AG04449 (cell line): ENCODE data around the gene CREG2.

Experiments
- CTCF ChIA-PET: fragments of 350-600 bp; formaldehyde crosslinking; extraction: SDS; loops from one replicate; lab custom pipeline; 2021; ENCODE audit warnings: antibody characterized with exemption; lab: Yijun Ruan, JAX
- POLR2A ChIA-PET: fragments of 400-600, 350-600 bp; formaldehyde crosslinking; extraction: SDS; loops from one replicate; lab custom pipeline; 2020; ENCODE audit warnings: antibody characterized with exemption, inconsistent platforms; lab: Yijun Ruan, JAX
- DNase-seq: peaks from one replicate; pipeline ENCODE4 v3.0.0-alpha.2; 2010; ENCODE audit warnings: low read depth, low spot score
- H3K4me3 ChIP-seq: 2 replicates; pipeline ENCODE4 v1.5.1; 2011; ENCODE audit warnings: low read depth, mild to moderate bottlenecking, control low read depth, low read length
- CTCF ChIP-seq: IDR thresholded peaks from one replicate; pipeline ENCODE4 v1.5.1; 2011; ENCODE audit warnings: mild to moderate bottlenecking, moderate library complexity, low read length, control low read depth, inconsistent platforms; ENCODE audit not compliant: insufficient read depth; ENCODE audit errors: missing control alignments

Gene CREG2

DNA sequence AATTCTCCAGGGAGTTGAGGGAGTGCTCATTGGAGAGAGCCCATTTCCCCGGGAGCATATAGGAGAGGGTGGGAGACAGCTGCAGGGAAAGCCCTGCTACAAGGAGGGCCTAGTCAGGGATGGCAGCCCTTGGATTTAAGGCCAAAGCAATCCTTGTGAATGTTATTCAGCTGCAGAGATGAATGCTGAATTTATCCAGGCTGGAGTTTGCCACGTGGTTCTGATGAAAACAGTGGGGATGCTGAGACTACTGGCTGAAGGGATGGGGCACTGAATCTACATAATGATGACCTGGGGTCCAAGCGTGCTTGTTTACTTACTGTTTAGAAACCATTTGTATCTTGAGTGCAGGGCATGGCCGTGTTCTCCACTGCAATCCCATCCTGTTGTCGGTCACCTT lies 43.2 kb downstream of the CREG2 start:
- ChIA-PET POLR2A (no interaction called here), CTCF (interaction anchor here (0.6 to 1.7 kb wide), 3 partner anchors 9 to 896 kb away, joined by 3 to 5 read pairs (median 3); no protein-coding TSS in a partner anchor)
- H3K4me3 ChIP-seq: no peak overlapping the region
- DNase-seq: no peak
- TF ChIP-seq CTCF: no peak

DNA sequence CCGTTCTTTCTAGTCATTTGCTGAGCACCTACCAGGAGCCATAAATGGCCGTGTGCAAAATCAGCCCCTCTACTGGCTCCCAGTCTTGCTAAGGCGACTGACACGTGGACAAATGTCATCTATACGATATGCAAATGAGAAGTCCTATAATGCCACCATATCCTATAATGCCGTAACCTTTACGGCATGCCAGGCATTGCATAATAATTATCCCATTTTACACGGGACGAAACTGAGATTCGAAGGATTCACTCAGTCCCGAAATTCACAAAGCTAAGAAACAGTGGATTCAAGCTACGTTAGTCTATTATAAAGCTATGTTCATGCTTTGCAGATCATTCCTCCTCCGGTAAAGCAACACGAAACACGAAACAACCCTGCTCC lies 44.7 kb downstream of the CREG2 start:
- no peak for TF ChIP-seq CTCF
- H3K4me3 ChIP-seq: peak overlapping the region; percentile 39
- CTCF ChIA-PET: interaction anchor here (0.6 to 9.1 kb wide), 55 partner anchors 10 to 1105 kb away, joined by 3 to 102 read pairs (median 4); partner anchors contain the start of genes CREG2 and RNF149
- POLR2A ChIA-PET: interaction anchor here (1.2 kb wide), 1 partner anchor 34 kb away, joined by 3 read pairs; the partner anchor contains the start of gene RNF149
- no peak for DNase-seq

DNA sequence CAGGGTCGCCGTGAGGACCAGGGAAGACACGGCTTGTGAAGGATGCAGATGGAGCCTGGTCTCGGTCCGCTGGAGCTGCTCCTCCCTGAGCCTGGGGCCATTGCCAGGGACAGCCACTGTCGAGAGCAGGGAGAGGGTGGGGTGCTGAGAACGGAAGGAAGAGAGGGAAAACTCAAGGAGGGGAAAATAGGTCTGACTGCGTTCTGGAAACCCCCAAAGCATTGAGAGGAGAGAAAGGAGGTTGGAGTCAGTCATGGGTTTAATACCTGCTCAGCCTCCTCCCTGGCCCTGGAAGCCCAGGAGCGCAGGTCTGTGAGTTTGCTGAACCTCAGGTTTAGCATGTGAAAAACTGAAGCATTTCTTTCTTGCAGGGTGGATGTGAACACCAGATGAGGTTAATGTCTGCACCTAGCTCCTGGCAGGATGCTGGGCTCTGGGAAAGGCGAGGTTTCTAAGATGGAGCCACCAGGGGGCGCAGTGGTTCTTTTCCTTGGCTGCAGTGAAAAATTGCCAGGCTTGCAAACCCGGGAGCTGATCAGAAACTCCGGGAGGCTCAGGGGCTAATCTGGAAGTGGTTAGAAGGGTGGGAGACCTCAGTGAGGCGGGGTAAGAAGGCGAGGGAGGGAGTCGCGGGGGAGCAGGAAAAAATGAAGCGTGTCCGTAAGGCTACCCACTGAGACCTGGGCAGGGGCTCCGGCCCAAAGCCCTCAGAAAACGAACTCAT lies 45.2 kb downstream of the CREG2 start:
- H3K4me3 ChIP-seq: peak overlapping the region; percentile 39
- CTCF ChIA-PET: interaction anchor here (0.6 to 9.1 kb wide), 60 partner anchors 10 to 1106 kb away, joined by 3 to 102 read pairs (median 4); partner anchors contain the start of genes CREG2 and RNF149
- POLR2A ChIA-PET: interaction anchor here (1.2 kb wide), 1 partner anchor 34 kb away, joined by 3 read pairs; the partner anchor contains the start of gene RNF149
- peak; percentile 81 for TF ChIP-seq CTCF
- DNase-seq: no peak

DNA sequence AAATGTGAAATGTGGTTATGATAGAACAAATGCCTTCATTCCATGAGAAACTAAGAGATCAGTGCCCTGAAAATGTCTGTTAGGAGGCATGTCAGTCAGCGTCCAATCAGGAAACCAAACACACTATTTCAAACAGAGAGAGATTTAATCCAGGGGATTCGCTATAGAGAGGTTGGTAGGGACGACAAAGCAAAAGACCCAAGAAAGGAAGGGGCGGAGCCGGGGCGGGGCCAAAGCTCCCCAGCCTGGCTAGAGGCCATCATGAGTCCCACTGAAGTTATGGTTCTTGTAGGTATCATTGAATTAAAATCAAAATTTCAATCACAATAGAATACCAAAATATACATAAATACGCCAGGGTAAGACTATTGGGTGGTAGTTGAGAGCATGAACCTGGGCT lies 45.9 kb downstream of the CREG2 start:
- ChIA-PET POLR2A (interaction anchor here (1.2 kb wide), 1 partner anchor 33 kb away, joined by 3 read pairs; the partner anchor contains the start of gene RNF149), CTCF (interaction anchor here (0.7 to 9.1 kb wide), 43 partner anchors 11 to 1107 kb away, joined by 3 to 102 read pairs (median 4); partner anchors contain the start of genes CREG2 and RNF149)
- H3K4me3 ChIP-seq: no peak overlapping the region
- TF ChIP-seq CTCF: no peak
- no peak for DNase-seq

DNA sequence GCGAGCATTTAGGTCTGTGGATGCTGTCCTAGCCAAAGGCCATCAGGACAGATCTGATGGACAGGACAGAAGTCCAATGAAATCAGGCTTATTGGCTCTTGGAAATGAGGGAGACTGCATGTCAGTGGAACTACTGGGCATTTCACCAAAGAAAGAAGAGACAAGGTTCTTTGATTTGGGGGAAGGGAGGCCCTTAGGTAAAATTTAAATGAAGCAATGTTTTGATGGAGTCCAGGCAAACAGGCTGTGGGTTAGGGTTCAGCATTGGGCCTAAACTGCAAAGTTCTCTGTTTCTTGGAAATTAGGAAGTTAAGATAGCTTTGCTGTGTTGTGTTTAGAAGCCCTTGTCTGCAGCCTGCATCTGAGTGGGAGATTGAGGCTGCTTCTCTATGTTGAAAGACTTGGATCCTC lies 47.2 kb downstream of the CREG2 start:
- DNase-seq: no peak
- ChIA-PET POLR2A (no interaction called here), CTCF (interaction anchor here (0.7 to 9.1 kb wide), 9 partner anchors 10 to 544 kb away, joined by 3 to 102 read pairs (median 12); partner anchors contain the start of gene CREG2)
- H3K4me3 ChIP-seq: no peak overlapping the region
- TF ChIP-seq CTCF: no peak
